Ramos (cell line): ENCODE measurements around the gene TSPAN1.

Source experiments
- in situ Hi-C: fragments of 300-500 bp; cut with MboI; formaldehyde crosslinking; loops from one replicate; pipeline ENCODE4 v1.14.3; 2022; ENCODE audit warnings: low sequenced_read_pairs; ENCODE audit not compliant: unreplicated experiment

The TSPAN1 gene, protein sequence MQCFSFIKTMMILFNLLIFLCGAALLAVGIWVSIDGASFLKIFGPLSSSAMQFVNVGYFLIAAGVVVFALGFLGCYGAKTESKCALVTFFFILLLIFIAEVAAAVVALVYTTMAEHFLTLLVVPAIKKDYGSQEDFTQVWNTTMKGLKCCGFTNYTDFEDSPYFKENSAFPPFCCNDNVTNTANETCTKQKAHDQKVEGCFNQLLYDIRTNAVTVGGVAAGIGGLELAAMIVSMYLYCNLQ

GRCh38 chr1:46174448-46175231 lies at the start of gene TSPAN1:
Gene TSPAN1 (plus strand): TSS chr1:46175087. CDS start chr1:46181108, 6,021 bp downstream.
- in situ Hi-C loops, result loop anchor here (5.0 kb wide), 1 partner anchor 137 kb away; no protein-coding TSS in a partner anchor

DNA sequence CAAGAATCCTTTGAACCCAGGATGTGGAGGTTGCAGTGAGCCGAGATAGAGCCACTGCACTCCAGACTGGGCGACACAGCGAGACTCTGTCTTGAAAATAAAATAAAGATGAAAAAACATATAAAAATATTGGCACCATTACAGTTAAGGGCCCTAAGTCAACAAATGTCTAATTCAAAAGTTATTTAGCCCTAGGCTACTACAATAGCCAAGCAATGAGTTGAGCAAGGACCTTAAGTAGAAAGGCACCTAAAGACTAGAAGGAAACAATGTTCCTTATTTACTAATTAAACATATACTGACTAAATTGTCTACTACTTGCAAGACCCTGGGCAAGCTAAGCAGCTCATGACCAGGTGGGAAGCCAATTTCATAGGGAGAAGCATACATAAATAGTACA lies 46.5 kb upstream of the TSPAN1 start:
- in situ Hi-C loops, result no loop called here

DNA sequence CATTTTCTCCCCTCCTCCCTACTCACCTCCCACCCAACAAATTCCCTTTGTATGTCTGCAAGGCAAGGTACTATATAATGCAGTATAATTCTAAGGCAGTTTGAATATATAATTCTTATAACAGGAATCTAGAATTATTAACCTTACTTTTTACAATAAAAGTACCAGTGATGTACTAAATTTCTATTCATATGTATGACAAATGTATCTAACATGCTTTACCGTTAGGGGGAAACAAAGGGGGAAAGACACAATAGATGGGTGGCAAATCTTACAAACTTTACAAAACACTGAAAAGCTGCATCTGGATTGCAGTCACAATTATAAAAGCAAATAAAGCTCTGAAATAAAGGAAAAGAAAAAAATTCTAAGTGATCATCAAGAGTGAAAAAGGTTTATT lies 44.8 kb upstream of the TSPAN1 start:
- in situ Hi-C loops, result no loop called here

- in situ Hi-C loops, result no loop called here
These were observed 44.3 kb upstream of the TSPAN1 start for GRCh38 chr1:46130606-46131005.

DNA sequence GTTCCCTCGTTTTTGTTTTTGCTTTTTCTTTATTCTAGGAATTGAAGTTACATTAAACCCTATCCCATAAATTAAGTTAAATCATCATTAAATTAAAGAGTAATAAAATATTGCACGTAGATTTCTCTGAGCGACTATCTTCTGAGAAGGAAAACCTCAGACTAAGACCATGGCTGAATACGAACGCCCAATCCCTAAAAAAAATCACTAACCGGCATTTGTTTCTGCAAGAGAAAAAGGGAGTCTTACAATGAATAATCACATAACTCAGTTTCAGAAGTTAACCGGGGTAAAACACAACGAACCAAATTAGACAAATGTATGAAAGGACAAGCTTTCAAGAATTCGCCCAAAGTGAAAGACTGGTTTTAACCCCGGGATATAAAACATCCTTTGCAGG lies 43.8 kb upstream of the TSPAN1 start:
- in situ Hi-C loops, result no loop called here

GRCh38 chr1:46131712-46132528 lies 43.0 kb upstream of the TSPAN1 start:
- in situ Hi-C loops, result no loop called here

- in situ Hi-C loops, result no loop called here
These were observed 42.2 kb upstream of the TSPAN1 start, which contains the start of gene PIK3R3 for GRCh38 chr1:46132529-46133180. Gene PIK3R3 (minus strand): TSS chr1:46132629. CDS start chr1:46131952, 677 bp downstream.

- in situ Hi-C loops, result no loop called here
These were observed 41.7 kb upstream of the TSPAN1 start for GRCh38 chr1:46133181-46133658.

DNA sequence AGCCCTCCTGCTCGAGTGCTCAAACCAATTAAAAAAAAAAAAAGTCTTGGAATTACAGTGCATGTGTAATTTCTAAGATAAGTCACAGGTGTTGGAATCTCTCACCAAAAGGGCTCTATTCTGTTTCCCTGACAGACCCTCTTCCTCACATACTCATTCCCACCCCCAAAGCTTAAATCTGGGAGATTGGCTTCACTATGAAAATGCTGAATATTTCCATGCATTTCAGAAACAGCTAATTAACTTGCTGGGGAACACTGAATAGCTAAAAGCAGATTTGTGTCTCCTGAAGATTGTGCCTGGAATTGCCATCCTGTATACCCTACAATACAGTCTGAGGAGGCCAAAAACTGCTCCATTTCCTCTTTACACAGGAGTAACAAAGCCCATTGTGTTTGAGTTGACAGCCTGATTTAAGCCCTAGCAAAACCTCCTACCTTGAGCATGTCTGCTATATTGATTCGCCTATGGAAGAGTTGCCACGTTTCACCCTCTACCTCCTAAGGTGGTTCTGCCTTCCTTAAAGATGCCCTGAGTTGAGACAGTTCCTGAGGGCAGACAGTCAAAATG lies 41.0 kb upstream of the TSPAN1 start:
- in situ Hi-C loops, result no loop called here

DNA sequence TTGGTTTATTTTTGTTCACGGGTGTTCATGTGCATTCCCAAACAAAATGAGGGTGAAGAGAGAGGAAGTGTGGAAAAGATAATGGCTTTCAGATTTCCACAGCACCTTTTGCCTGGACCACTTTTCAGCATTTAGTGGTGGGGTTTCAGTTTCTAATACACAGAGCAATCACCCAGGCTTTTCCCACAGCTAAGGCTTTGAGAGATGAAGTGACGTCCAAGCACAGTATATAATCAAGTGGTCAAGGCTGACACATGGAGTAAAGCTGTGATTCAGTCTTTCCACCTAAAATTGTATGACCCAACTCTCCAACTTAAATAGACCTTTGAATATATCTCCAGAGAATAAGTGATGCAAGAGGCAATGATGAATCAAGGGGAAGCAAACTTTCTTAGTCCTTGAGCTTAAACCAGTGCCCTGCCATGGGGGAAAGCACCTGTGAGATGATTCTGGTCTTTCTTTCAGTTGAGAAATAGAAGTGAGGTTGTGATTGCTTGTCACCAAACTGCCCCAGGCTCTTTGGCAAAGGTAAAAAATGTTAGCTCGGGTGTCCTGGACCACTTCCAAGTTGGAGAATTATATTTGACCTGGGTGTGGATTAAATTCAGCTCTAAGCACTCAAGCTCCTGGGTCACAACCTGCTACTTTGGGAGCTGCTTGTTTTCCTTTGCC lies 40.1 kb upstream of the TSPAN1 start:
- in situ Hi-C loops, result no loop called here

GRCh38 chr1:46136711-46137110 lies 38.2 kb upstream of the TSPAN1 start:
- in situ Hi-C loops, result no loop called here

DNA sequence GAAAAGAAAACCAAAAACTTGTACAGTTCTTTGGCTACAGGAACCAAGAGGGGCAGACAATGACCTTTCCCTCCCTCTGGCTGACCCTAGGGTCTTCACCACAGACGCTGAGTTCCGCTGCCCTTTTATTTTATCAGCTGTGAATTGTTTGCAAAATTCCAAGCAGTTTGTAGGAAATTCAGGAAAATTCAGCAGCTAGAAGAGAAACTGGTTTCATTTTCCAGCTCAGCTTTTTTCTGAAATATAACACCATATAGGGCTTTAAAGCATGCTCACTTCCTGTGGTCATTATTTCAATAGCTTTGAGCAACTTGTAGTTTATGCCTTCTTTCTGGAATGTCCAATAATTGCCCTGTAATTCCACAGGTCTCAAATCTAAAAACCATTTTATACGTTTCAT lies 37.0 kb upstream of the TSPAN1 start:
- in situ Hi-C loops, result no loop called here

DNA sequence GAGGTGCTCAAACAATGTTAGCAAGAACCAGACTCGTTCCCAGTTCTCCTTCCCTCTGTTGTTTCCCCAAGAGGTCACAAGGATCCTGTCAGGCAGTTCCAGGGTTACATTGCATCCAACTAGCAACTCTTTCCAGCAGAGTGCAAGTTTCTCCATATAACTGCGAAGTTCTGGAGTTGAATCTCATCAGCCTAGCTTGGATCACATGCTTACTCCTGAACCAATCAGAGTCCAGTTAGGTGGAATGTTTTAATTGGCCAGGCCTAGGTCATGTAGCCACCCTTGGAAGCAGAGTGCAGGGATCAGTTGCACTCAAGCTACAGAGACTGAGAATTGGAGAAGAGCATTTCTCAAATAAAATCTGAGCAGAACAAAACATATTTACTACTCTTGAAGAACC lies 26.6 kb upstream of the TSPAN1 start:
- in situ Hi-C loops, result no loop called here

DNA sequence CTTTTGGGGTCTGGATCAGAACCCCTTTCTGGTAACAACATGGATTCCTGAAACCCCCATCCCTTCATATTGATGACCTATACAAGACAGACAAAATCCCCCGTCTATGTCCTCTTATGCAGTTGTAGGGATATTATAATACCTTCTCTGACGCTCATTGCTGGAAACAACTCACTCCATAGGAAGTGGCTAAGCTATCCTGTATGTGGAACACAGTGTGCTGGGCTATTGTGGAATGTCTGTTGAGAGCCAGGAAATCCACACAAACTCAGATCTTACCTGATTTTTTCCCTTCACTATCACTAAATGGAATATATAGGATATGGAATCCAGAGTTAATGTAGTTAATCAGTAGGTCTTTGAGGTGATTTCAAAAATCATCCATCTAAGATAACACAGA lies 24.8 kb upstream of the TSPAN1 start:
- in situ Hi-C loops, result no loop called here

DNA sequence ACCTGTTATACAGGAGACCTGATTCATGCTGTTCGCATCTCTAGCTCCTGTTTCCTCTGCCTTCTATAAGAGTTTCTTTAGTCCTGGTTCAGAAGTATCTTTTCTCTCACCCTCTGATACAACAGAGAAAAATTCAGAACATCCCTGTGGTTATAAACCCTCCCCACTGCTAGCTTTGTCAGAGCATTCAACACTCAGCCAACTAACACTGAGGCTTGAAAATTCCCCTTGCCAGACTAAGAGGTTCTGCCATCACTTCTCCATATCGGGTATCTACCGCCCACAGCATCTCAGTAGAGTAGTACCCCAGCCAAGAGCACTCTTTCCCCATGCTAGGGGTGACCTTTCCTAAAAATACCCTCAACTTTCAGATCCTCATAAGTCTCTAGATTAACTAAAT lies 22.9 kb upstream of the TSPAN1 start:
- in situ Hi-C loops, result no loop called here

DNA sequence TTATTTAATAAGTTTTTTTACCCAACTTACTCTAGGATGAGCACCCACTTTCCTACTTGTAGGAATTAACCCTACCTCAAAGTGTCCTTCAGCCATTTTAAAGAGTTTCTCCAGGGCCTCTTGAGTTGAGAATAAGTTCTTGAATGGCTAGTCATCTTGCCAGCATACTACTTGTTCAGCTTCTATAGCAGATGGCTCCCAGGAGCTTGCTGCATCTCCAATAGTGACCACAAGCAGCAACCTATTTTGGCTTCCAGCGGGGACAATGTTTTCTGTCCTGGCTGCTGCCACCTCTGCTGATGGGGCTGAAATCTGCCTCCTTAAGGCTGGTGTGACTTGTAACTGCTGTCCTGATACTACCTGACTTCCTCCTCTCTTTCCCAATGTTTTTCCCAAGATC lies 21.7 kb upstream of the TSPAN1 start:
- in situ Hi-C loops, result no loop called here

GRCh38 chr1:46153732-46154131 lies 21.2 kb upstream of the TSPAN1 start:
- in situ Hi-C loops, result no loop called here

DNA sequence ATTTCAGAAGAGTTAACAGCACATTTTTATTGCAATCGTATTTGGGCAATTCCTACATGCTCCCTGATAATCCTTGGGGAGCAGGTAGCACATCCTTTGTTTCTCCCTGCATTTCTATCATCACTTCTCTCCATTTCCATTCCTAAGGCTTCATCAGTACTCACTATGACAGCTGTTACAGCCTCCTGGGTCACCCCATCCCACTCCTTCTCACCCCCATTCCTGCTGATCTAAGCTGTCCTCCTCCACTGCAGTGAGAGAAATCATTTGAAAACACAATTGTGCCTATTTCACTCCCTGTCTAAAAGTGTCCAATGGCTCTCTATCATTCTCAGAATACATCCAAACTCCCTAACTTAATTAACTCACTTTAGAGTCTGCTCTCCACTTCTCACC lies 17.0 kb upstream of the TSPAN1 start:
- in situ Hi-C loops, result no loop called here
